Retinal pigment epithelial cell (primary cell): Measurements from ENCODE around the gene ATP2B3.

Experiments
- DNase-seq: peaks from one replicate; pipeline ENCODE4 v3.0.0-alpha.2; 2010; ENCODE audit warnings: low read depth
- H3K4me3 ChIP-seq: 2 replicates; pipeline ENCODE4 v1.5.1; 2011; ENCODE audit warnings: mild to moderate bottlenecking, low read length, control low read depth, moderate library complexity
- CTCF ChIP-seq: conservative IDR thresholded peaks from 2 replicates; pipeline ENCODE4 v1.5.1; 2011; ENCODE audit warnings: low read depth, low read length, control low read depth, inconsistent platforms

Gene ATP2B3

GRCh38 chrX:153499876-153500275 lies 17.6 kb upstream of the ATP2B3 start:
- DNase-seq = no peak
- H3K4me3 ChIP-seq = no peak overlapping the region
- TF ChIP-seq CTCF = no peak

- H3K4me3 ChIP-seq = no peak overlapping the region
- no peak for TF ChIP-seq CTCF
- DNase-seq = no peak
Measured at GRCh38 chrX:153500676-153501280, 16.7 kb upstream of the ATP2B3 start.

- H3K4me3 ChIP-seq = no peak overlapping the region
- DNase-seq = no peak
- no peak for TF ChIP-seq CTCF
Measured at GRCh38 chrX:153501530-153501929, 15.9 kb upstream of the ATP2B3 start.

GRCh38 chrX:153502131-153502530 lies 15.3 kb upstream of the ATP2B3 start:
- DNase-seq = no peak
- no peak for TF ChIP-seq CTCF
- H3K4me3 ChIP-seq = no peak overlapping the region

GRCh38 chrX:153502796-153503195 lies 14.6 kb upstream of the ATP2B3 start:
- H3K4me3 ChIP-seq = no peak overlapping the region
- TF ChIP-seq CTCF = no peak
- no peak for DNase-seq

GRCh38 chrX:153504445-153505016 lies 12.9 kb upstream of the ATP2B3 start:
- no peak for DNase-seq
- H3K4me3 ChIP-seq = no peak overlapping the region
- TF ChIP-seq CTCF = no peak

- DNase-seq = no peak
- no peak for TF ChIP-seq CTCF
- H3K4me3 ChIP-seq = no peak overlapping the region
Measured at GRCh38 chrX:153505361-153505760, 12.1 kb upstream of the ATP2B3 start.
